GM18951 (cell line): ENCODE results near the gene ARID5B.

ENCODE experiments used
- POLR2A ChIP-seq: IDR thresholded peaks from 4 replicates; pipeline ENCODE4 v1.6.1; 2011; ENCODE audit warnings: mild to moderate bottlenecking; ENCODE audit not compliant: insufficient read length, insufficient read depth; ENCODE audit errors: extremely low read depth
- in situ Hi-C: fragments of 300-500 bp; cut with MboI; formaldehyde crosslinking; loops from one replicate; pipeline ENCODE4 v1.12.0; 2022; ENCODE audit warnings: low sequenced_read_pairs, mixed read lengths, inconsistent platforms; ENCODE audit not compliant: unreplicated experiment

The ARID5B gene

GRCh38 chr10:61904733-61905725, 3.5 kb downstream of the ARID5B start:
- TF ChIP-seq POLR2A: no peak
- in situ Hi-C loops: loop anchor here (5.0 to 10.0 kb wide), 2 partner anchors 57 to 350 kb away; no protein-coding TSS in a partner anchor

GRCh38 chr10:61905837-61906561, 4.5 kb downstream of the ARID5B start:
- no peak for TF ChIP-seq POLR2A
- in situ Hi-C loops: loop anchor here (5.0 to 10.0 kb wide), 2 partner anchors 56 to 349 kb away; no protein-coding TSS in a partner anchor

- in situ Hi-C loops: loop anchor here (5.0 to 10.0 kb wide), 2 partner anchors 56 to 348 kb away; no protein-coding TSS in a partner anchor
- no peak for TF ChIP-seq POLR2A
Observed at GRCh38 chr10:61906562-61906901, 5.0 kb downstream of the ARID5B start.

- in situ Hi-C loops: loop anchor here (5.0 to 10.0 kb wide), 2 partner anchors 55 to 348 kb away; no protein-coding TSS in a partner anchor
- no peak for TF ChIP-seq POLR2A
Observed at GRCh38 chr10:61907011-61907410, 5.5 kb downstream of the ARID5B start.

GRCh38 chr10:61907587-61907986, 6.1 kb downstream of the ARID5B start:
- in situ Hi-C loops: loop anchor here (5.0 to 10.0 kb wide), 2 partner anchors 55 to 347 kb away; no protein-coding TSS in a partner anchor
- no peak for TF ChIP-seq POLR2A

- no peak for TF ChIP-seq POLR2A
- in situ Hi-C loops: no loop called here
Observed at GRCh38 chr10:61910226-61910805, 8.8 kb downstream of the ARID5B start.

- in situ Hi-C loops: no loop called here
- TF ChIP-seq POLR2A: no peak
Observed at GRCh38 chr10:61910894-61911293, 9.4 kb downstream of the ARID5B start.

GRCh38 chr10:61911425-61911824, 9.9 kb downstream of the ARID5B start:
- TF ChIP-seq POLR2A: no peak
- in situ Hi-C loops: no loop called here

GRCh38 chr10:61912981-61913380, 11.5 kb downstream of the ARID5B start:
- TF ChIP-seq POLR2A: no peak
- in situ Hi-C loops: no loop called here

- in situ Hi-C loops: no loop called here
- no peak for TF ChIP-seq POLR2A
Observed at GRCh38 chr10:61918140-61918539, 16.6 kb downstream of the ARID5B start.

GRCh38 chr10:61918989-61919388, 17.5 kb downstream of the ARID5B start:
- in situ Hi-C loops: no loop called here
- no peak for TF ChIP-seq POLR2A

GRCh38 chr10:61919646-61920215, 18.2 kb downstream of the ARID5B start:
- TF ChIP-seq POLR2A: no peak
- in situ Hi-C loops: no loop called here

- in situ Hi-C loops: no loop called here
Observed at GRCh38 chr10:61921143-61921542, 19.6 kb downstream of the ARID5B start.

More at GRCh38 chr10:61921143-61921542, 19.6 kb downstream of the ARID5B start:
- no peak for TF ChIP-seq POLR2A
